K562 (cell line): Measurements from ENCODE around the gene TXNRD2. TPM values are rescaled to one million over a fixed set of nuclear protein-coding genes. Genes with fewer than 3 reads are reported as not detected.

Source experiments
- ATAC-seq: fragments of 200-7000 bp; cut with Tn5 transposase; 3 replicates; pipeline ENCODE4 v1.9.1; 2020; ENCODE audit warnings: moderate library complexity
- BruUV-seq: library from RNA; stranded (reverse); fragments of 400-500 nt; replicated peaks from 2 replicates; lab custom pipeline; 2021; lab: Mats Ljungman, UMichigan
- CTCF ChIA-PET: fragments of 300-600 bp; formaldehyde crosslinking; extraction: SDS; loops from one replicate; lab custom pipeline; 2021; ENCODE audit warnings: low intra/inter-chr PET ratio; lab: Yijun Ruan, JAX
- POLR2A ChIA-PET: fragments of 300-600, 350-650 bp; sonication (Branson Sonifier 250); formaldehyde crosslinking; extraction: SDS; loops from one replicate; lab custom pipeline; 2021; ENCODE audit warnings: antibody characterized with exemption, inconsistent platforms; lab: Yijun Ruan, JAX
- DNase-seq, 4 experiments: peaks; one replicate each; pipeline versions ENCODE4 v3.0.0 to v3.0.0-alpha.2; 2011 to 2018; ENCODE audit warnings: low spot score in 3 of 4, mixed read lengths in 3 of 4; ENCODE audit errors: extremely low read depth in 1 of 4
- FAIRE-seq: peaks from 2 replicates; lab custom pipeline; 2011; peaks lifted over from hg19 to GRCh38; lab: Jason Lieb, UNC
- H2AFZ ChIP-seq: 2 replicates; pipeline ENCODE4 v1.6.0; 2011; ENCODE audit warnings: low read depth, low read length, control low read depth, inconsistent platforms
- H3K27ac ChIP-seq: fragments of 200-600 bp; 3 replicates; pipeline ENCODE4 v1.8.0; 2011; ENCODE audit warnings: low read depth, mild to moderate bottlenecking, control low read depth, inconsistent platforms, low read length, moderate library complexity, mixed read lengths; ENCODE audit errors: extremely low read depth
- H3K27me3 ChIP-seq, 2 experiments: fragments of 300-600 bp in 1 of 2; 2 replicates in 1 of 2; 3 replicates in 1 of 2; pipeline versions ENCODE4 v1.6.0 to v1.8.0; 2011; ENCODE audit warnings: inconsistent platforms in 2 of 2, low read length in 2 of 2, mild to moderate bottlenecking in 1 of 2, mixed read lengths in 1 of 2, moderate library complexity in 1 of 2; ENCODE audit not compliant: control insufficient read depth in 2 of 2, insufficient read depth in 2 of 2
- H3K36me3 ChIP-seq: fragments of 300-600 bp; 3 replicates; pipeline ENCODE4 v1.8.0; 2011; ENCODE audit warnings: mild to moderate bottlenecking, low read length, inconsistent platforms; ENCODE audit not compliant: control insufficient read depth, insufficient read depth
- H3K4me1 ChIP-seq, 2 experiments: fragments of 200-600 bp in 1 of 2; replicated peaks in 1 of 2; 2 replicates in 1 of 2; 3 replicates in 1 of 2; pipeline versions ENCODE4 v1.5.1 to v1.8.0; 2011; ENCODE audit warnings: inconsistent platforms in 2 of 2, low read length in 2 of 2, mild to moderate bottlenecking in 1 of 2, mixed read lengths in 1 of 2, moderate library complexity in 1 of 2; ENCODE audit not compliant: control insufficient read depth in 2 of 2, insufficient read depth in 2 of 2
- H3K4me2 ChIP-seq: 2 replicates; pipeline ENCODE4 v1.6.1; 2011; ENCODE audit warnings: low read length, control low read depth, inconsistent platforms, mixed read lengths; ENCODE audit not compliant: insufficient read depth
- H3K4me3 ChIP-seq: fragments of 200-600 bp; sonication (generic), shearing (Covaris generic); 2 replicates; pipeline ENCODE4 v1.5.1; 2016; ENCODE audit warnings: control low read depth, inconsistent platforms
- H3K79me2 ChIP-seq: fragments of 200-600 bp; 3 replicates; pipeline ENCODE4 v1.8.0; 2011; ENCODE audit warnings: low read length, inconsistent platforms; ENCODE audit not compliant: control insufficient read depth, insufficient read depth
- H3K9ac ChIP-seq, 2 experiments: 2 replicates each; pipeline versions ENCODE4 v1.6.0 to v1.6.1; 2011; ENCODE audit warnings: low read depth in 2 of 2, low read length in 2 of 2, control low read depth in 1 of 2, inconsistent platforms in 1 of 2, mild to moderate bottlenecking in 1 of 2, mixed read lengths in 1 of 2; ENCODE audit not compliant: insufficient read depth in 1 of 2
- H3K9me1 ChIP-seq: one replicate; pipeline ENCODE4 v1.6.0; 2011; ENCODE audit warnings: inconsistent platforms, mild to moderate bottlenecking, low read length, moderate library complexity; ENCODE audit not compliant: control insufficient read depth, insufficient read depth
- H3K9me3 ChIP-seq: replicated peaks from 2 replicates; pipeline ENCODE4 v1.5.1; 2011; ENCODE audit warnings: low read depth, low read length, inconsistent platforms; ENCODE audit not compliant: control insufficient read depth, insufficient read depth
- H4K20me1 ChIP-seq: replicated peaks from 2 replicates; pipeline ENCODE4 v1.6.1; 2011; ENCODE audit warnings: low read length, inconsistent platforms, mixed read lengths; ENCODE audit not compliant: control insufficient read depth, insufficient read depth
- ATF3 ChIP-seq, 2 experiments: fragments of 450-650 bp in 1 of 2; sonication (generic) in 1 of 2; formaldehyde crosslinking in 1 of 2; IDR thresholded peaks in 1 of 2; conservative IDR thresholded peaks in 1 of 2; 2 replicates each; pipeline versions ENCODE4 v1.6.1 to v1.8.1; 2016 to 2023; ENCODE audit warnings: mild to moderate bottlenecking in 2 of 2, moderate library complexity in 2 of 2, inconsistent platforms in 1 of 2, missing genetic modification reagents in 1 of 2
- CEBPB ChIP-seq: fragments of 450-650 bp; IDR thresholded peaks from 2 replicates; pipeline ENCODE4 v1.6.1; 2016; ENCODE audit warnings: missing genetic modification characterization, missing compliant biosample characterization
- CEBPG ChIP-seq, 3 experiments: fragments of 200-800 bp in 1 of 3; sonication (Bioruptor generic) in 1 of 3; sonication (generic) in 1 of 3; formaldehyde crosslinking in 1 of 3; IDR thresholded peaks in 2 of 3; conservative IDR thresholded peaks in 1 of 3; 2 replicates each; pipeline versions ENCODE4 v1.6.1 to v1.8.0; 2016 to 2022; ENCODE audit warnings: missing compliant biosample characterization in 2 of 3, missing genetic modification characterization in 2 of 3, mild to moderate bottlenecking in 1 of 3, missing genetic modification reagents in 1 of 3
- CHCHD3 ChIP-seq: fragments of 250-450 bp; sonication (Bioruptor Pico); IDR thresholded peaks from 2 replicates; pipeline ENCODE4 v2.1.2; 2022; ENCODE audit warnings: mild to moderate bottlenecking
- CXXC5 ChIP-seq: fragments of 250-450 bp; sonication (Bioruptor Pico); IDR thresholded peaks from 2 replicates; pipeline ENCODE4 v1.8.0; 2022; ENCODE audit warnings: inconsistent platforms, mild to moderate bottlenecking, moderate library complexity
- DIDO1 ChIP-seq: fragments of 450-650 bp; IDR thresholded peaks from 2 replicates; pipeline ENCODE4 v1.6.1; 2016; ENCODE audit warnings: low read depth, missing biosample characterization, missing genetic modification characterization
- HDAC6 ChIP-seq: IDR thresholded peaks from 2 replicates; pipeline ENCODE4 v1.6.1; 2012; ENCODE audit warnings: low read depth, mild to moderate bottlenecking, control low read depth, inconsistent platforms, low read length, moderate library complexity
- IRF9 ChIP-seq: fragments of 450-650 bp; IDR thresholded peaks from 2 replicates; pipeline ENCODE4 v1.6.1; 2016; ENCODE audit warnings: missing biosample characterization, missing genetic modification characterization
- JUND ChIP-seq, 2 experiments: IDR thresholded peaks; 2 replicates in 1 of 2; 3 replicates in 1 of 2; pipeline ENCODE4 v1.6.1; 2011; ENCODE audit warnings: borderline replicate concordance in 2 of 2, low read depth in 2 of 2, low read length in 2 of 2, improper control_type of control experiment in 1 of 2, missing biosample characterization in 1 of 2, missing genetic modification characterization in 1 of 2, missing genetic modification reagents in 1 of 2
- RNF2 ChIP-seq: sonication (generic); IDR thresholded peaks from 2 replicates; pipeline ENCODE4 v1.6.1; 2016
- TEAD4 ChIP-seq, 2 experiments: sonication (generic) in 1 of 2; formaldehyde crosslinking in 1 of 2; IDR thresholded peaks; 2 replicates each; pipeline versions ENCODE4 v1.6.1 to v1.8.0; 2012 to 2022; ENCODE audit warnings: borderline replicate concordance in 1 of 2, inconsistent platforms in 1 of 2, low read length in 1 of 2, mild to moderate bottlenecking in 1 of 2, missing genetic modification reagents in 1 of 2
- THAP12 ChIP-seq: fragments of 250-450 bp; sonication (Bioruptor Pico); IDR thresholded peaks from 2 replicates; pipeline ENCODE4 v1.9.0; 2021; ENCODE audit warnings: mild to moderate bottlenecking, inconsistent platforms
- ZNF584 ChIP-seq: fragments of 200-800 bp; sonication (Bioruptor generic); IDR thresholded peaks from 2 replicates; pipeline ENCODE4 v1.6.1; 2016; ENCODE audit warnings: low read depth, mild to moderate bottlenecking, missing genetic modification characterization, missing compliant biosample characterization
- ZNF766 ChIP-seq: fragments of 200-800 bp; sonication (Bioruptor generic); conservative IDR thresholded peaks from 2 replicates; pipeline ENCODE4 v1.6.1; 2016; ENCODE audit warnings: missing genetic modification characterization, missing compliant biosample characterization
- WGBS: fragments of 100-300 bp; shearing (Covaris generic); methylation state at CpG from one replicate; pipeline ENCODE4 v1.1.6; 2016; ENCODE audit warnings: low coverage, mixed read lengths; ENCODE audit not compliant: insufficient coverage; ENCODE audit errors: missing lambda C conversion rate; 5-methylcytosine and 5-hydroxymethylcytosine counted together
- in situ Hi-C: fragments of 300-500 bp; cut with MboI; formaldehyde crosslinking; loops from 4 replicates; pipeline ENCODE4 v1.15.0; 2018; ENCODE audit warnings: inconsistent platforms, mixed read lengths
- intact Hi-C: fragments of 100-400 bp; cut with micrococcal nuclease; formaldehyde crosslinking; loops from 2 replicates; pipeline ENCODE4 v1.14.2; 2022
- polyA plus RNA-seq, 8 experiments: library from polyadenylated mRNA; depleted of rRNA in 4 of 8; stranded (reverse) in 5 of 8; unstranded in 3 of 8; fragments of >200 nt; fragmentation: Nextera tagmentation in 2 of 8; fragmentation: Illumina TruSeq in 1 of 8; extraction: Ambion mirVana in 2 of 8; extraction: Trizol in 1 of 8; gene quantifications; 2 replicates each; pipeline versions ENCODE4 v1.2.1 to v1.2.3, GENCODE V29; 2011 to 2014; ENCODE audit warnings: inconsistent platforms in 1 of 8, missing spikeins in 1 of 8
- total RNA-seq, 7 experiments: library from RNA; depleted of rRNA in 6 of 7; stranded (reverse); fragments of >200 nt in 6 of 7; fragmentation: Illumina TruSeq in 2 of 7; extraction: Trizol in 2 of 7; gene quantifications; 2 replicates each; pipeline versions ENCODE4 v1.2.1 to v1.2.3, GENCODE V29; 2011 to 2021; ENCODE audit warnings: low replicate concordance in 1 of 7

The TXNRD2 gene
- total and polyA plus RNA-seq, 9 of the 15 experiments (the other 6 are each of a cell fraction or from before 2014, with no cell fraction given) = 3.3 to 80.2 (median 49.4) TPM

GRCh38 chr22:19886605-19887255, 54.9 kb downstream of the TXNRD2 start:
- Histone ChIP-seq H3K4me3 (no peak overlapping the region), H3K4me1 (peaks cover 10 to 68% of the 10 kb centered on the region in 2 experiments), H4K20me1 (peaks cover 38% of the 10 kb centered on the region), H3K9me1 (peaks cover 10% of the 10 kb centered on the region), H2AFZ (no peak overlapping the region), H3K79me2 (no peaks in the 10 kb centered on the region), H3K27ac (no peak overlapping the region), H3K27me3 (no peaks in the 10 kb centered on the region), H3K4me2 (no peak overlapping the region), H3K9me3 (no peaks in the 10 kb centered on the region), H3K36me3 (no peaks in the 10 kb centered on the region), H3K9ac (peak overlapping the region in 1 of 2 experiments; percentile 65; a peak in 2 of 4 replicates)
- intact Hi-C loops = no loop called here
- ChIA-PET CTCF (no interaction called here), POLR2A (interaction anchor here (0.5 to 11.1 kb wide), 19 partner anchors 9 to 1050 kb away, joined by 3 to 141 read pairs (median 3); no protein-coding TSS in a partner anchor)
- ATAC-seq (no peak), DNase-seq (no peak), FAIRE-seq (no peak)
- in situ Hi-C loops = no loop called here
- no TSS peak for BruUV-seq
- 63% methylated on average over 12 of the region's 12 CpGs for WGBS
- TF ChIP-seq CXXC5 (CRISPR knock-in tag) = no peak
- TF ChIP-seq THAP12 (CRISPR knock-in tag) = peak; percentile 33; the same call in 1 of the 2 replicates
- peak; percentile 60; the same call in 1 of the 2 replicates for TF ChIP-seq ZNF766
- TF ChIP-seq CEBPG (CRISPR knock-in tag; IDR thresholded peaks at IDR 0.05) = no peak
- TF ChIP-seq CEBPG (tag; conservative IDR thresholded peaks at IDR 0.05 in 1 of 2, IDR thresholded peaks at IDR 0.05 in 1 of 2) = peak in 1 of 2 experiments; percentile 96; a peak in 2 of 4 replicates
- TF ChIP-seq CEBPB (tag) = peak; percentile 98
- 0 out of 2 replicates have a peak, but pooled peaks have one; percentile 33 for TF ChIP-seq HDAC6
- no peak for TF ChIP-seq JUND (IDR thresholded peaks at IDR 0.05; ENCODE audit: borderline replicate concordance, low read depth, low read length)
- TF ChIP-seq JUND (tag; IDR thresholded peaks at IDR 0.05; ENCODE audit: borderline replicate concordance, low read depth, low read length) = peak; percentile 9; the same call in 1 of the 3 replicates
- peak; percentile 37; the same call in 1 of the 2 replicates for TF ChIP-seq ATF3 (IDR thresholded peaks at IDR 0.05)
- no peak; the same call in 1 of the 2 replicates for TF ChIP-seq ATF3 (CRISPR knock-in tag; conservative IDR thresholded peaks at IDR 0.05)
- TF ChIP-seq RNF2 = no peak
- 0 out of 2 replicates have a peak, but pooled peaks have one; percentile 7 for TF ChIP-seq IRF9 (tag)
- 0 out of 2 replicates have a peak, but pooled peaks have one; percentile 46 for TF ChIP-seq ZNF584 (CRISPR knock-in tag)
- TF ChIP-seq TEAD4 (IDR thresholded peaks at IDR 0.05; ENCODE audit: low read length) = peak; percentile 43; the same call in 1 of the 2 replicates
- no peak for TF ChIP-seq TEAD4 (CRISPR knock-in tag; IDR thresholded peaks at IDR 0.05; ENCODE audit: borderline replicate concordance)
- no peak for TF ChIP-seq DIDO1 (tag)
- TF ChIP-seq CHCHD3 = no peak
